ENCODE data around the gene HIBCH.

- TF ChIP-seq, protein P1, sequence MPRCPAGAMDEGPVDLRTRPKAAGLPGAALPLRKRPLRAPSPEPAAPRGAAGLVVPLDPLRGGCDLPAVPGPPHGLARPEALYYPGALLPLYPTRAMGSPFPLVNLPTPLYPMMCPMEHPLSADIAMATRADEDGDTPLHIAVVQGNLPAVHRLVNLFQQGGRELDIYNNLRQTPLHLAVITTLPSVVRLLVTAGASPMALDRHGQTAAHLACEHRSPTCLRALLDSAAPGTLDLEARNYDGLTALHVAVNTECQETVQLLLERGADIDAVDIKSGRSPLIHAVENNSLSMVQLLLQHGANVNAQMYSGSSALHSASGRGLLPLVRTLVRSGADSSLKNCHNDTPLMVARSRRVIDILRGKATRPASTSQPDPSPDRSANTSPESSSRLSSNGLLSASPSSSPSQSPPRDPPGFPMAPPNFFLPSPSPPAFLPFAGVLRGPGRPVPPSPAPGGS (IDR thresholded peaks at IDR 0.05), result no peak
- no peak for TF ChIP-seq CTCF (IDR thresholded peaks at IDR 0.05)
- TF ChIP-seq RCOR1 (IDR thresholded peaks at IDR 0.05; ENCODE audit: low read depth, low read length), result no peak
- TF ChIP-seq POLR2A (IDR thresholded peaks at IDR 0.05; ENCODE audit: low read length), result no peak
- no peak for TF ChIP-seq EHMT2 (IDR thresholded peaks at IDR 0.05; ENCODE audit: low read depth)
- no peak for TF ChIP-seq CHD2 (IDR thresholded peaks at IDR 0.05; ENCODE audit: low read length, partially characterized antibody)
- TF ChIP-seq KDM5A (IDR thresholded peaks at IDR 0.05), result no peak
Observed at GRCh38 chr2:190315273-190315672, 4.4 kb downstream of the HIBCH start.

Measured in A549 (cell line).